Activated gamma-delta T cell (primary cell): ENCODE measurements around the gene RTTN.

ENCODE experiments used
- DNase-seq: peaks from one replicate; lab custom pipeline; 2025; lab: John Stamatoyannopoulos, UW

RTTN gene

GRCh38 chr18:70024829-70025228 is 180.7 kb downstream of the RTTN start:
- no peak for DNase-seq

GRCh38 chr18:70024093-70024492 is 181.4 kb downstream of the RTTN start:
- DNase-seq = no peak

GRCh38 chr18:70022636-70023035 is 182.9 kb downstream of the RTTN start:
- DNase-seq = no peak

- no peak for DNase-seq
Observed at GRCh38 chr18:70021498-70021897, 184.0 kb downstream of the RTTN start.

- DNase-seq = no peak
Observed at GRCh38 chr18:70021043-70021442, 184.4 kb downstream of the RTTN start.

GRCh38 chr18:70019991-70020390 is 185.5 kb downstream of the RTTN start:
- DNase-seq = no peak

GRCh38 chr18:70019136-70019535 is 186.4 kb downstream of the RTTN start:
- DNase-seq = no peak

- no peak for DNase-seq
Observed at GRCh38 chr18:70015127-70015526, 190.4 kb downstream of the RTTN start.

GRCh38 chr18:70005580-70005979 is 199.9 kb downstream of the RTTN start:
- DNase-seq = no peak

- DNase-seq = no peak
Observed at GRCh38 chr18:70004696-70005095, 200.8 kb downstream of the RTTN start.

GRCh38 chr18:69999656-70000055 is 205.8 kb downstream of the RTTN start:
- no peak for DNase-seq

- no peak for DNase-seq
Observed at GRCh38 chr18:69998523-69998987, 206.9 kb downstream of the RTTN start.

GRCh38 chr18:69996951-69997798 is 208.3 kb downstream of the RTTN start:
- no peak for DNase-seq

GRCh38 chr18:69996417-69996816 is 209.1 kb downstream of the RTTN start:
- DNase-seq = no peak

- no peak for DNase-seq
Observed at GRCh38 chr18:69995774-69996173, 209.7 kb downstream of the RTTN start.

GRCh38 chr18:69992776-69993175 is 212.7 kb downstream of the RTTN start:
- no peak for DNase-seq

- DNase-seq = no peak
Observed at GRCh38 chr18:69987870-69988269, 217.6 kb downstream of the RTTN start.

GRCh38 chr18:69985239-69985638 is 220.2 kb downstream of the RTTN start:
- no peak for DNase-seq

- no peak for DNase-seq
Observed at GRCh38 chr18:69982417-69982816, 223.1 kb downstream of the RTTN start.

- DNase-seq = no peak
Observed at GRCh38 chr18:69981948-69982347, 223.5 kb downstream of the RTTN start.

- no peak for DNase-seq
Observed at GRCh38 chr18:69980982-69981804, 224.3 kb downstream of the RTTN start.

GRCh38 chr18:69980509-69980908 is 225.0 kb downstream of the RTTN start:
- DNase-seq = no peak
